Suprapubic skin (tissue), 3 donors: ENCODE results near the gene FGD5.

Experiments
- POLR2A ChIP-seq, 2 donors: fragments of 450-650 bp; IDR thresholded peaks; one replicate each; pipeline ENCODE4 v1.6.1; 2017; ENCODE audit warnings: antibody characterized with exemption in 2 of 2, mild to moderate bottlenecking in 2 of 2, moderate library complexity in 2 of 2
- TF ChIP-seq, protein P1 (sequence below), 2 donors: fragments of 200-600 bp in 1 of 2; fragments of 450-650 bp in 1 of 2; sonication (generic) in 1 of 2; IDR thresholded peaks; one replicate each; pipeline ENCODE4 v1.5.1; 2016 to 2019; ENCODE audit warnings: antibody characterized with exemption in 2 of 2, mild to moderate bottlenecking in 1 of 2, moderate library complexity in 1 of 2

DNA sequence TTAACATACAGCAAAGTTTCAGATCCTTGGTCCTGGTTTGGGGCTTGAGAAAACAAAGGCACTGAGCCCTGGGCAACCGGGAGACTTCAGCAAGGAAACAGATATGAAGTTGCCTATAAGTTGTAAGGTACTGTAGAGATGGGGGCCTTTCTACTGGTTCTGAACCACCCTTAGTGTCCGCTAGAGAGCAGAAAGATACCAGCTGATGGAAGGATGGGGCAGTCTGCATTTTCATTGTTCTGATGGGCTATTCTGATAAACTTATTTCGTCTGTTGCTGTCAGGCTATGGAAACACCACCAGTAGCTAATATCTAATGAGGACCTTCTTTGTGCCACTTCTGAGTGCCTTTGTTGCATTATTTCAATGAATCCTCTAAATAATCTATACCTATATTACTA is 38.7 kb downstream of the FGD5 start:
- TF ChIP-seq POLR2A (IDR thresholded peaks at IDR 0.05), result no peak
- TF ChIP-seq, protein P1, sequence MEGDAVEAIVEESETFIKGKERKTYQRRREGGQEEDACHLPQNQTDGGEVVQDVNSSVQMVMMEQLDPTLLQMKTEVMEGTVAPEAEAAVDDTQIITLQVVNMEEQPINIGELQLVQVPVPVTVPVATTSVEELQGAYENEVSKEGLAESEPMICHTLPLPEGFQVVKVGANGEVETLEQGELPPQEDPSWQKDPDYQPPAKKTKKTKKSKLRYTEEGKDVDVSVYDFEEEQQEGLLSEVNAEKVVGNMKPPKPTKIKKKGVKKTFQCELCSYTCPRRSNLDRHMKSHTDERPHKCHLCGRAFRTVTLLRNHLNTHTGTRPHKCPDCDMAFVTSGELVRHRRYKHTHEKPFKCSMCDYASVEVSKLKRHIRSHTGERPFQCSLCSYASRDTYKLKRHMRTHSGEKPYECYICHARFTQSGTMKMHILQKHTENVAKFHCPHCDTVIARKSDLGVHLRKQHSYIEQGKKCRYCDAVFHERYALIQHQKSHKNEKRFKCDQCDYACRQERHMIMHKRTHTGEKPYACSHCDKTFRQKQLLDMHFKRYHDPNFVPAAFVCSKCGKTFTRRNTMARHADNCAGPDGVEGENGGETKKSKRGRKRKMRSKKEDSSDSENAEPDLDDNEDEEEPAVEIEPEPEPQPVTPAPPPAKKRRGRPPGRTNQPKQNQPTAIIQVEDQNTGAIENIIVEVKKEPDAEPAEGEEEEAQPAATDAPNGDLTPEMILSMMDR (IDR thresholded peaks at IDR 0.05), result no peak
